ENCODE results near the gene RUNDC1.
A peak's percentile ranks its signal among the peaks of the same experiment; 100 is the strongest.
"Not testable (repeated sequence)": the region's sequence is repeated elsewhere in the genome, so short reads cannot be mapped to it uniquely, and the experiment has no call there.

The RUNDC1 gene

DNA sequence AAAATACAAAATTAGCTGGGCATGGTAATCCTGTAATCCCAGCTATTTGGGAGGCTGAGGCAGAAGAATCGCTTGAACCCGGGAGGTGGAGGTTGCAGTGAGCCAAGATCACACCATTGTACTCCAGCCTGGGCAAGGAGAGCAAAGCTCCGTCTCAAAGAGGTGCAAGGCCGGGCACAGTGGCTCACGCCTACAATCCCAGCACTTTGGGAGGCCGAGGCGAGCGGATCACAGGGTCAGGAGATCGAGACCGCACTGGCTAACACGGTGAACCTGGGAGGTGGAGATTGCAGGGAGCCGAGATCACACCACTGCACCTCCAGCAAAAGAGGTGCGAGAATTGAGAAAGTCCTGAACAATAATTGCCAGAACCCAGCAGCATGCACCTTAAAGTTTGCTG lies 20.5 kb downstream of the RUNDC1 start:
- H3K4me3 Mint-ChIP-seq; intact Hi-C loops (cut with micrococcal nuclease): not testable (repeated sequence)
- H3K4me1 Mint-ChIP-seq (ENCODE audit: low read depth), result peaks cover 43% of the 10 kb centered on the region

DNA sequence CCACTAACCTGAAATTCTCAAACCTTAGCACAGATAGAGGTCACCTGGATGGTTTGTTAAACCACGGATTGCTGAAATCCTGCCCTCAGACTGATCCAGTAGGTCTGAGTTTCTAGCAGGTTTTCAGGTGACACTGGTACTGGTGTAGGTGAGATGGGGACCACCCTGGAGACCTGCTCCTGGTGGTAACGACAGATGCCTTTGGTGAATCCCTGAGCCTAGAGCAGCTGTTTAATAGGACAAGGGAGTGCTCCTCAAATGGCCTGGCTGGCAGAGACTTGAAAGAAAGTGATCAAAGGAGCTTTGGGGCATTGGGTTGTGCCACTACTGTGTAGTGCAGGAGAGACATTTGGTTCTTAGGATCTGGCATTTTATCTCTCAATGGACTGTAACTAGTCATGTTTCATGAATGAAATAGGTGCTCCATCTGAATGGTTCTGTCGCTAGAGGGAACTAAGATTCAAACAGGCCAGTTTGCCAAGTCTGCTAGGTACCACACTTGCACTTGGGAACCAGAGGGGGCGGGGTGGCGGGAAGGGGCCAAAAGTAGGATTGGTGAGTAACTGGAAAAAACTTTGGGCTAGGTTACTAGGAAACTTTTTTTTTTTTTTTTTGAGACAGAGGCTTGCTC lies 23.3 kb downstream of the RUNDC1 start:
- intact Hi-C loops (cut with micrococcal nuclease), result no loop called here
- H3K4me3 Mint-ChIP-seq, result no peak overlapping the region
- H3K27me3 Mint-ChIP-seq, result no peaks in the 10 kb centered on the region
- peaks cover 72% of the 10 kb centered on the region for H3K36me3 Mint-ChIP-seq (ENCODE audit: low read depth)
- peaks cover 36% of the 10 kb centered on the region for H3K4me1 Mint-ChIP-seq (ENCODE audit: low read depth)
- H3K27ac Mint-ChIP-seq, result no peak overlapping the region
- H3K9me3 Mint-ChIP-seq, result no peaks in the 10 kb centered on the region

More for the DNA sequence above, 20.5 kb downstream of the RUNDC1 start:
- Mint-ChIP-seq H3K27ac (peak overlapping the region; percentile 68), H3K36me3 (ENCODE audit: low read depth) (peaks cover 70% of the 10 kb centered on the region)
- not testable (repeated sequence) for H3K9me3 Mint-ChIP-seq, H3K27me3 Mint-ChIP-seq

DNA sequence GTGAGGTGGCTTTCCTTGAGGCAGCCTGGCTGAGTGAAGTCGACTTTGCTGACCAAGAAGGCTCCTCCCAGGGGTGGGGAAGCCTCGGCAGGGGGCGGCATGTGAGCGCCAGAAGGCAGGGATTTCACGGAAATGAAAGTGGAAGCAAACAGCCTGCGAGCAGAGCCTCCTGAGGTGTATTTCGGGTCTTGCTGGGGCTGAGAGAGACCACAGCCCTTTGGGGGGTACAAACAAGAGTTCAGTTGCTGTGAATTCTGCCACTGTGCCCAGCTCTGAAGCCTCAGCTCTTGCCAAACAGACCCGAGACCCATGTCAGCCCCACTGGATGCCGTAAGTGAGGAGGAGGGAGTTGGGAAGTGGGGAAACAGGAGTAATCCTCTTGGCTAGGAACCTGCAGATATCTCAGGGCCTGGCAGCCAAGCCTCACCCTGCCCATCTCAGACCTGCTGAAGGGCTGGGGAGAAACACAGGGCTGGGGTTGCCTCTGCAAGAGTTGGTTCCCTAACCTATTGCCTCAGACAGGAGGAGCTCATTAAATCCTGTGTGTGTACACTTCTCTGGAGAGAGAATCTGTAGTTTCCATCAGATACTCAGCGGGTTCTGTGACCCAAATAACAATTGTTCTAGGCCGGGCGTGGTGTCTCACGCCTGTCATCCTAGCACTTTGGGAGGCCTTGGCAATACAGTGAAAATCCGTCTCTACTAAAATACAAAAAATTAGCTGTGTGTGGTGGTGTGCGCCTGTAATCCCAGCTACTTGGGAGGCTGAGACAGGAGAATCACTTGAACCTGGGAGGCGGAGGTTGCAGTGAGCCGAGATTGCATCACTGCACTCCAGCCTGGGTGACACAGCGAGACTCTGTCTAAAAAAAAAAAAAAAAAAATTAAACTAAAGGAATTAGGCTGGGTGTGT lies 26.5 kb downstream of the RUNDC1 start, which contains the start of gene IFI35:
Gene IFI35, plus strand, starts transcription at position 146 of the 913 bp plus-strand sequence. Its CDS starts 164 bp downstream, at position 310.
- H3K36me3 Mint-ChIP-seq (ENCODE audit: low read depth), result peaks cover 53% of the 10 kb centered on the region
- H3K4me3 Mint-ChIP-seq, result peak within 1 kb of the TSS; percentile 99
- H3K27me3 Mint-ChIP-seq, result no peaks in the 10 kb centered on the region
- peak within 1 kb of the TSS; percentile 97 for H3K27ac Mint-ChIP-seq
- peaks cover 24% of the 10 kb centered on the region for H3K4me1 Mint-ChIP-seq (ENCODE audit: low read depth)
- H3K9me3 Mint-ChIP-seq, result no peaks in the 10 kb centered on the region
- intact Hi-C loops (cut with micrococcal nuclease), result no loop called here

DNA sequence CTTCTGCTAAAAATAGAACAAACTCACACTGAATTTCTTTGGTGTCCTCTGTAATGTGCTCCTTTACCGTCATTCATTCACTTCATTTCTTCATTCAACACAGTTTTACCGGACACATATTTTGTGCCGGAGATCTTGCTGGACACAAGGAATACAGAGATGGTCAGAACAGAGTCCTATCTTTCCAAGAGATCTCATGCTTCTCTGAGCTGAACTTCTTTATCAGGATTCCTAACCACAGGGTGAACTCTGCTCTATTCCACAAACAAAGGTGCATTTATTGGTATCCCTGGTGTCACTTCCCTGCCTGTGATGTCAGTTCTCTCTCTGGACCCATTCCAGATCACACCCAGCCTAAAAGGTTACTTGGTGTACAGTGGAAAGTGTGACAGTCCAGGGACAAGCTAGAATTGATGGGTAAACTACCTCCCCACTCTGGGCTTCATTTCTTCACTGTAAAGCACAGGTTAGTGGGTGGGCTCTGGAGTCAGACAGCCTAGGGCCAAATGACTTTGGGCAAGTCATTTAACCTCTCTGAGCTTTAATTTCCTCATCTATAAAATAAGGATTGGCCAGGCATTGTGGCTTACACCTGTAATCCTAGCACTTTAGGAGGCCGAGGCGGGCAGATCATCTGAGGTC lies 30.4 kb downstream of the RUNDC1 start:
- no peaks in the 10 kb centered on the region for H3K9me3 Mint-ChIP-seq
- intact Hi-C loops (cut with micrococcal nuclease), result no loop called here
- H3K4me1 Mint-ChIP-seq (ENCODE audit: low read depth), result peaks cover 51% of the 10 kb centered on the region
- H3K27ac Mint-ChIP-seq, result no peak overlapping the region
- peaks cover 60% of the 10 kb centered on the region for H3K36me3 Mint-ChIP-seq (ENCODE audit: low read depth)
- no peaks in the 10 kb centered on the region for H3K27me3 Mint-ChIP-seq
- no peak overlapping the region for H3K4me3 Mint-ChIP-seq

DNA sequence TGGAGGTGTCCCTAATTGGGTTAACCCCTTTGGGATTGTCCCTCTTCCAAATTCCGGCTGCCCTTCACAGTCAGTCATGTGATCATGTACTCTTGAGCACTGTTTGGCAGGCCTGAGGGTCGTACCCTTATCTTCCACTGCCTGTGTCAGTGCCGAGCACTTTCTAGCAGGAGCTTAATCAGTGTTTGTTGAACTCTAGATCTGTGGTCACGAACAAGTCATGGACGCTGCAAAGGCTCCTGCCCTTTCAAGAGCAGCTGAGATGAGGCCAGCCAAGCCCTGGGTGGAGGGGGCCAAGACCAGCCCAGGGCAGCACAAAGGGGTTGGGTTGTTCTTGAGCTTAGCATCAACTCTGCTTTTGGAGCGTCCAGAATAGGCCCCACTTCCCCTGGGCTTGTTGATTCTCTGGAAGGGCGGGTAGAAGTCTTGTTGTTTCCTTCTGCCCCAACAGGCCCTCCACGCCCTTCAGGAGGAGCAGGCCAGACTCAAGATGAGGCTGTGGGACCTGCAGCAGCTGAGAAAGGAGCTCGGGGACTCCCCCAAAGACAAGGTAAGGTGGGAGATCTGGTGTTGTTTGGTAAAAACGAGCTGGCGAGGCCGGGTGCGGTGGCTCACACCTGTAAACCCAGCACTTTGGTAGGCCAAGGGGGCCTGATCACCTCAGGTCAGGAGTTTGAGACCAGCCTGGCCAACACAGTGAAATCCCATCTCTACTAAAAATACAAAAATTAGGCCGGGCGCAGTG lies 31.5 kb downstream of the RUNDC1 start:
- intact Hi-C loops (cut with micrococcal nuclease), result no loop called here
- peaks cover 65% of the 10 kb centered on the region for H3K36me3 Mint-ChIP-seq (ENCODE audit: low read depth)

DNA sequence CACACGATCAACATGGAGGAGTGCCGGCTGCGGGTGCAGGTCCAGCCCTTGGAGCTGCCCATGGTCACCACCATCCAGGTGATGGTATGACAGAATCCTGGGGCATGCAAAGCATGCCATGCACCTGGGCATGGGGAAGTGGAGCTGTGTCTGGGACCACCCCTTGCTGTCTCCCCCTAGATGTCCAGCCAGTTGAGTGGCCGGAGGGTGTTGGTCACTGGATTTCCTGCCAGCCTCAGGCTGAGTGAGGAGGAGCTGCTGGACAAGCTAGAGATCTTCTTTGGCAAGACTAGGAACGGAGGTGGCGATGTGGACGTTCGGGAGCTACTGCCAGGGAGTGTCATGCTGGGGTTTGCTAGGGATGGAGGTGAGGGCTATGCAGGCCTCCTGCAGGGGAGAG lies 32.9 kb downstream of the RUNDC1 start:
- peaks cover 78% of the 10 kb centered on the region for H3K36me3 Mint-ChIP-seq (ENCODE audit: low read depth)
- H3K27ac Mint-ChIP-seq, result no peak overlapping the region
- no peaks in the 10 kb centered on the region for H3K27me3 Mint-ChIP-seq

More for the DNA sequence above, 31.5 kb downstream of the RUNDC1 start:
- Mint-ChIP-seq H3K9me3 (no peaks in the 10 kb centered on the region), H3K27me3 (no peaks in the 10 kb centered on the region), H3K4me3 (no peak overlapping the region), H3K27ac (peak overlapping the region; percentile 50), H3K4me1 (ENCODE audit: low read depth) (peaks cover 60% of the 10 kb centered on the region)

GRCh38 chr17:43014020-43014648 lies 33.8 kb downstream of the RUNDC1 start:
- intact Hi-C loops (cut with micrococcal nuclease), result no loop called here
- peak overlapping the region; percentile 1 for H3K4me3 Mint-ChIP-seq
- H3K36me3 Mint-ChIP-seq (ENCODE audit: low read depth), result peaks cover 83% of the 10 kb centered on the region
- no peaks in the 10 kb centered on the region for H3K9me3 Mint-ChIP-seq
- H3K27me3 Mint-ChIP-seq, result no peaks in the 10 kb centered on the region
- peak overlapping the region; percentile 73 for H3K27ac Mint-ChIP-seq
- H3K4me1 Mint-ChIP-seq (ENCODE audit: low read depth), result peaks cover 73% of the 10 kb centered on the region

More for the DNA sequence above, 32.9 kb downstream of the RUNDC1 start:
- Mint-ChIP-seq H3K4me1 (ENCODE audit: low read depth) (peaks cover 66% of the 10 kb centered on the region), H3K4me3 (no peak overlapping the region), H3K9me3 (no peaks in the 10 kb centered on the region)
- intact Hi-C loops (cut with micrococcal nuclease), result no loop called here

DNA sequence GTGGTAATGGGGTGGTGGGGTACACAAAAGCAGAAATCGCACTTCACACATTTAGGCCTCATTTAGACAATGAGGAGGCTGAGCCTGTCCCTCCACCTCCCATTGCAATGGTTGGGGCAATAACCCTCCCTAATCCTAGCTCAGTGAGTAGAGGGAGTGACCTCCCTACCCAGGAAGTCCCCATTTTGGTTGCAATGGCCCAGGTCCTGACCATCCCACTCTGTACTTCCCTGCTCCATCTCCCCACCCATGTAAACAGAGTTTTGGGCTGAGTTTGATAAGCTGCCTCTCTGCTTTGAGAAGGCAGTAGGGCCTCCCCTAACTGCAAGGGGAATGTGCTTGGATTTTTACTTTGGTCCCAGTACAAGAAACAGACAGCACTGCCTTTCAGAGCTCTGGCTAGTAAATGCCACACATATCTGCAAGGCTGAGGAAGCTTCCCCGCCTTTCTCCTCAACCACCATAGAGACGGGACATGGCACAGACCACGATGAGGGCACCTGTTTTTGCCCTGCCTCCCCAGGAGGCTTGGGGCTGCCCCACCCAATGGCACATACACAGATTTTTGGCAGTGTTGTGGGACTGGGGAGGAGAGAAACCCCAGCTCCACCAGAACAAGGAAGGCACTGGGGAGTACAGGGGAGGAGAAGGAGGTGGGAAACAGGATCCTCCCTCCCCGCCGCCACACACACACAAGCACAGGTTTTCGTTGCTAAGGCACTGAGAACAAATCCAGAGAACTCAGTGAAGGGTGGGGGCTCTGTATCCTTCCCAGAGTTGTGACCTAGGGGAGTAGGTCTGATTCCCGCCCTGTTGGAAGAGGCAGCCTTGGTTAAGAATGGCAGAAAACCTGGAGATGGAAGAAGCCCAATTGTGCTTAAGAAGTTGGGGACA lies 34.5 kb downstream of the RUNDC1 start:
- Mint-ChIP-seq H3K4me1 (ENCODE audit: low read depth) (peaks cover 79% of the 10 kb centered on the region), H3K9me3 (no peaks in the 10 kb centered on the region), H3K36me3 (ENCODE audit: low read depth) (peaks cover 89% of the 10 kb centered on the region), H3K4me3 (no peak overlapping the region), H3K27me3 (no peaks in the 10 kb centered on the region), H3K27ac (peak overlapping the region; percentile 73)
- intact Hi-C loops (cut with micrococcal nuclease), result no loop called here

GRCh38 chr17:43015579-43015978 lies 35.2 kb downstream of the RUNDC1 start:
- intact Hi-C loops (cut with micrococcal nuclease), result no loop called here
- Mint-ChIP-seq H3K27me3 (no peaks in the 10 kb centered on the region), H3K27ac (peak overlapping the region; percentile 73)

GRCh38 chr17:43016216-43016615 lies 35.9 kb downstream of the RUNDC1 start:
- peaks cover 82% of the 10 kb centered on the region for H3K4me1 Mint-ChIP-seq (ENCODE audit: low read depth)
- no peak overlapping the region for H3K27ac Mint-ChIP-seq
- intact Hi-C loops (cut with micrococcal nuclease), result no loop called here
- no peaks in the 10 kb centered on the region for H3K9me3 Mint-ChIP-seq
- no peaks in the 10 kb centered on the region for H3K27me3 Mint-ChIP-seq
- no peak overlapping the region for H3K4me3 Mint-ChIP-seq
- H3K36me3 Mint-ChIP-seq (ENCODE audit: low read depth), result peaks cover 94% of the 10 kb centered on the region

More at GRCh38 chr17:43015579-43015978, 35.2 kb downstream of the RUNDC1 start:
- H3K4me3 Mint-ChIP-seq, result no peak overlapping the region
- peaks cover 89% of the 10 kb centered on the region for H3K36me3 Mint-ChIP-seq (ENCODE audit: low read depth)
- peaks cover 79% of the 10 kb centered on the region for H3K4me1 Mint-ChIP-seq (ENCODE audit: low read depth)
- H3K9me3 Mint-ChIP-seq, result no peaks in the 10 kb centered on the region

DNA sequence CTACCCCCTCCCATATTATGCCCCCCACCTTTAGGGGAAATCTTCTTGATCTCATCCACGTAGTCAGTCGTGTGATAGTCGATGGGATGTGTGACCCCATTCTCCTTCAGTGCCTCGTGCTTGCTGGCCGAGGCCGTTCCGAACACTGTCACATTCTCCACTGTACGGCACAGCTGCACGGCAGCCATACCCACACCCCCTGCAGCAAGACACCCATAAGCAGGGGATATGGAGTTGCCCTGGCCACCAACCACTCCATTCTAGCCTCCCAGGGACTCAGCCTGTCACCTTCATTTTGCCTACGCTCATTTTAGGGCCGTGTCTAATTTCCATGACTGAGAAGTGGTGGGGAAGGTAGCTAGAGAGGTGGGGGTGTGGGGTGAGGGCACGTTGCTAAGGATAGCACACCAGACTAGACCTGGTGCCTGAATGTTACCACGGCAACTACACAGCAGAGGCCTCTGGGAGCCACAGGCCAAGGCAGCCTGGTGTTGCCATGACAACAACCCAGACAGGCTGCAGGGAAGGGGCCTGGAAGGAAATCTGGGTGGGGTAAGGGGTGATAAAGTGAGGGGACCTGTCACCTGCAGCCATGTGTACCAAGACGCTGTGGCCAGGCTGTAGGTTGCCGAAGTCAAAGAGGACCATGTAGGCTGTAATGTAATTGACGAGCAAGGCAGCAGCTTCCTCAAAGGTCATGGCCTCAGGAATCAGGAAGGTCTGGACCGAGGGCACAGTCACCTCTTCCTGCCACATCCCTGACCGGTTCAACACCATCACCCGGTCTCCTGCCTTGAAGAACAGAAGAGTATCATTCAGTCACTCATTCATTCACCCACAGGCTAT lies 37.9 kb downstream of the RUNDC1 start:
- Mint-ChIP-seq H3K27ac (no peak overlapping the region), H3K36me3 (ENCODE audit: low read depth) (peaks cover 88% of the 10 kb centered on the region), H3K4me1 (ENCODE audit: low read depth) (peaks cover 69% of the 10 kb centered on the region), H3K9me3 (no peaks in the 10 kb centered on the region), H3K4me3 (no peak overlapping the region), H3K27me3 (no peaks in the 10 kb centered on the region)
- intact Hi-C loops (cut with micrococcal nuclease), result no loop called here

DNA sequence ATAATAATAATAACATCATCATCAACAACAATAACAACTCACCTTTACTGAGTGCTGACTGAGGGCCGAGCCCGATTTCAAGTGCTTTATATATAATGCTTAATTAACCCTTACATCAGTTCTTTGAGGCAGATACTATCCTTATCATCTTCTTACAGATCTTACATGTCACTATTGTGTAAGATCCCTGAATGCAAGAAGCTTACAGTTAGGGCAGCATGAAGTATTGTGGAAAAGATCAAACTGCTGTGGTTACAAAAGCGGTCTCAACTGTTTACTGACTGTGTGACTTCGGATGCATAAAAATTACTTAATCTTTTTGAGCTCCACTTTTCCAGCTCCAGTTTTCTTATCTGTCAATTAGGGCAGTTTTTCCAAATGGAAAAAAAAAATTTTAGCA lies 38.6 kb downstream of the RUNDC1 start:
- no peaks in the 10 kb centered on the region for H3K27me3 Mint-ChIP-seq
- peaks cover 62% of the 10 kb centered on the region for H3K4me1 Mint-ChIP-seq (ENCODE audit: low read depth)
- H3K27ac Mint-ChIP-seq, result peak overlapping the region; percentile 69
- intact Hi-C loops (cut with micrococcal nuclease), result no loop called here
- H3K36me3 Mint-ChIP-seq (ENCODE audit: low read depth), result peaks cover 81% of the 10 kb centered on the region
- no peaks in the 10 kb centered on the region for H3K9me3 Mint-ChIP-seq
- no peak overlapping the region for H3K4me3 Mint-ChIP-seq
